ENCODE measurements around the gene HTATIP2. TPM values are rescaled to one million over a fixed set of nuclear protein-coding genes. Genes with fewer than 3 reads are reported as not detected.

HTATIP2 gene
- total RNA-seq, 1 experiment from 2014 or later = 43.4 TPM

DNA sequence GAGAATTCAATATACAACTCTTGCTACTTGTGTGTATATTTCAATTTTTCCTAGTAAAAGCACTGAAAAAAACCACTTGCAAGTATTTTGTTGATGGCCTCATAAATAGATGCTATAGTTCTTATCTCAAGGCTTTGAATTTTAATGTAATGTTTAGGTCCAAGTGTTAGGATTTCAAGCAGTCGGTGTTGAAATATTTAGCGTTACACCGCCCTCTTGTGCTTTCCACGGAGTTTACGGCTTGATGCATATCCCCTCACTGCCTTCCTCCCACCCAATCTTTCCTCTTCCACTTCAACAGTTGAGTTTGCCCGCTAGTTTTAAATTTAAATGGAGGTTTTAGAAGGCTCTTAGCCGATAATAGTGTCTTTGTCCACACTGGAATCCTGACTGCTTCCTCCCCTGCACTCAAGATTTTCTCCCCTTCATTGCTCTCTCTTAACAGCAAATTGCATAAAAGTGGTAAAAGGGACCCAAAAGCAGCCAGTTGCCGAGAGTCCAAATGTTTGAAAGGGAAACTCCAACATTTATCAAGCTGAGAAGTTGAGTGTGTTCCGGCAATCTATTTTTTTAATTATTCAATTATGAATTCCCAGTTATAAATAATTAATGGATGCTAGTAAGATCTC, 25.9 kb upstream of the HTATIP2 start (continued):
- TF ChIP-seq SRF (IDR thresholded peaks at IDR 0.05; ENCODE audit: low read depth) (no peak), CBX3 (IDR thresholded peaks at IDR 0.05; ENCODE audit: low read depth) (no peak), TCF7L2 (IDR thresholded peaks at IDR 0.05; ENCODE audit: borderline replicate concordance, extremely low read depth, insufficient read depth, insufficient read length) (no peak), RAD21 (IDR thresholded peaks at IDR 0.05; ENCODE audit: low read depth) (peak; percentile 56), SIN3A (IDR thresholded peaks at IDR 0.05; ENCODE audit: low read depth) (no peak), EZH2 (IDR thresholded peaks at IDR 0.05) (no peak)
- TF ChIP-seq, protein P1, sequence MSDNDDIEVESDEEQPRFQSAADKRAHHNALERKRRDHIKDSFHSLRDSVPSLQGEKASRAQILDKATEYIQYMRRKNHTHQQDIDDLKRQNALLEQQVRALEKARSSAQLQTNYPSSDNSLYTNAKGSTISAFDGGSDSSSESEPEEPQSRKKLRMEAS (IDR thresholded peaks at IDR 0.05) = no peak
- TF ChIP-seq, protein P2, sequence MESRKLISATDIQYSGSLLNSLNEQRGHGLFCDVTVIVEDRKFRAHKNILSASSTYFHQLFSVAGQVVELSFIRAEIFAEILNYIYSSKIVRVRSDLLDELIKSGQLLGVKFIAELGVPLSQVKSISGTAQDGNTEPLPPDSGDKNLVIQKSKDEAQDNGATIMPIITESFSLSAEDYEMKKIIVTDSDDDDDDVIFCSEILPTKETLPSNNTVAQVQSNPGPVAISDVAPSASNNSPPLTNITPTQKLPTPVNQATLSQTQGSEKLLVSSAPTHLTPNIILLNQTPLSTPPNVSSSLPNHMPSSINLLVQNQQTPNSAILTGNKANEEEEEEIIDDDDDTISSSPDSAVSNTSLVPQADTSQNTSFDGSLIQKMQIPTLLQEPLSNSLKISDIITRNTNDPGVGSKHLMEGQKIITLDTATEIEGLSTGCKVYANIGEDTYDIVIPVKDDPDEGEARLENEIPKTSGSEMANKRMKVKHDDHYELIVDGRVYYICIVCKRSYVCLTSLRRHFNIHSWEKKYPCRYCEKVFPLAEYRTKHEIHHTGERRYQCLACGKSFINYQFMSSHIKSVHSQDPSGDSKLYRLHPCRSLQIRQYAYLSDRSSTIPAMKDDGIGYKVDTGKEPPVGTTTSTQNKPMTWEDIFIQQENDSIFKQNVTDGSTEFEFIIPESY (IDR thresholded peaks at IDR 0.05; ENCODE audit: extremely low read depth, insufficient replicate concordance, low read length) = no peak

DNA sequence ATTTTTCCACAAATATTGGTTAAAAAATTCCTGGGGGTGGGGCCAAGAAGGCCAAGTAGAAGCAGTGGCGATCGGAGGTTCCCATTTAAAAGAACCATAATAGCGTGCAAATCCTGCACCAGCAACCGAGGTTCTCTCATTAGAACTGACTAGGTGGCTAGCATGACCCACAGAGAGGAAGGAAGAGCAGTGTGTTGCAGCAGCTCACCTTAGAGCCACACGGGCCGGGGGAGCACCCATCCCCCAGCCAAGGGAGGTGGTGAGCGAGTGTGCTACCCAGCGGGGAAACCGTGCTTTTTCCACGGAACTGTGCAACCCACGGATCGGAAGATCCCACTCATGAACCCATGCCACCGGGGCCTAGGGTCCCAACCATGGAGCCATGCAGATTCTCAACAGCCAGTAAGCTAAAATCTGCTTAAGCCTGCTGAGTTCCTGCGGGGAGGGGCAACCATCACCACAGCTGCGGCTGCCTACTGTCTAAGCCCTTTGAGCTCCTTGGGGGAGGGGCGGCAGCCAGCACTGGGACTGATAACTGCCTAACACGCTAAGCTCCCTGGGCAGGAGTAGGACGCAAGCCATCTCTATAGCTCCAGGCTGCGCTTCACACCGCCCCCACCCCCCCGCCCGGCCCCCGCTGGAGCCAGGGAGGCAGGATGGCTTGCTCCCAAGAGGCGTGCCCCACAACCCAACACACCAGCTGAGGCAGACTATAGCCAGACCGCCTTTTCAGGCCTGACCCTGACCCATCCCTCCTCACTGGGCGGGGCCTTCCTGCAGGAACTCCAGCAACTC, 21.0 kb upstream of the HTATIP2 start:
- Histone ChIP-seq H3K4me2 (ENCODE audit: low read length) (no peak overlapping the region), H3K36me3 (ENCODE audit: control insufficient read depth in 1 of 2, insufficient read depth in 2 of 2, low read length in 2 of 2) (no peaks in the 10 kb centered on the region), H2AFZ (ENCODE audit: low read depth, low read length, poor library complexity, severe bottlenecking) (no peak overlapping the region), H3K4me1 (ENCODE audit: control insufficient read depth in 1 of 2, insufficient read depth in 2 of 2, low read length in 2 of 2) (no peaks in the 10 kb centered on the region), H3K9me2 (ENCODE audit: insufficient read depth) (no peaks in the 10 kb centered on the region), H3K4me3 (replicated peaks in 1 of 2; ENCODE audit: low read depth in 1 of 2, low read length in 2 of 2) (no peak overlapping the region), H3K27ac (ENCODE audit: low read depth, low read length) (no peak overlapping the region), H3K9ac (ENCODE audit: low read length) (no peak overlapping the region), H4K20me1 (ENCODE audit: insufficient read depth) (no peaks in the 10 kb centered on the region), H3K9me3 (ENCODE audit: control insufficient read depth in 1 of 2, insufficient read depth in 1 of 2, low read depth in 1 of 2, low read length in 2 of 2) (no peaks in the 10 kb centered on the region), H3K79me2 (ENCODE audit: insufficient read depth, low read length) (no peaks in the 10 kb centered on the region), H3K27me3 (ENCODE audit: insufficient read depth, low read length) (peaks cover 67% of the 10 kb centered on the region)
- intact Hi-C loops (cut with micrococcal nuclease) = no loop called here
- TF ChIP-seq CEBPB (IDR thresholded peaks at IDR 0.05; ENCODE audit: low read depth) (no peak), ELF1 (IDR thresholded peaks at IDR 0.05; ENCODE audit: borderline replicate concordance, low read depth) (no peak), RAD21 (IDR thresholded peaks at IDR 0.05; ENCODE audit: low read depth) (no peak), TCF7L2 (IDR thresholded peaks at IDR 0.05; ENCODE audit: borderline replicate concordance, extremely low read depth, insufficient read depth, insufficient read length) (no peak), ZNF274 (IDR thresholded peaks at IDR 0.05; ENCODE audit: low read depth, low read length) (no peak), ZFX (IDR thresholded peaks at IDR 0.05) (no peak), POLR2AphosphoS5 (IDR thresholded peaks at IDR 0.05; ENCODE audit: low read depth, low read length) (no peak), CBX3 (IDR thresholded peaks at IDR 0.05; ENCODE audit: low read depth) (no peak), POLR2A (IDR thresholded peaks at IDR 0.05; ENCODE audit: borderline replicate concordance, extremely low read depth, insufficient read depth, insufficient read length) (no peak), YY1 (IDR thresholded peaks at IDR 0.05; ENCODE audit: extremely low read depth, insufficient replicate concordance, low read depth, low read length) (no peak)
- TF ChIP-seq, protein P2 (IDR thresholded peaks at IDR 0.05; ENCODE audit: extremely low read depth, insufficient replicate concordance, low read length) = no peak
- TF ChIP-seq, protein P1 (IDR thresholded peaks at IDR 0.05) = no peak
- TF ChIP-seq, protein P3, sequence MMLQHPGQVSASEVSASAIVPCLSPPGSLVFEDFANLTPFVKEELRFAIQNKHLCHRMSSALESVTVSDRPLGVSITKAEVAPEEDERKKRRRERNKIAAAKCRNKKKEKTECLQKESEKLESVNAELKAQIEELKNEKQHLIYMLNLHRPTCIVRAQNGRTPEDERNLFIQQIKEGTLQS (IDR thresholded peaks at IDR 0.05) = no peak
- ATAC-seq (no peak), DNase-seq (ENCODE audit: low read depth, low spot score) (no peak)
- BruUV-seq (replicated peaks) = no TSS peak
- ChIA-PET POLR2A (no interaction called here), RAD21 (ENCODE audit: low non-redundant PET in 1 of 2, low total read pairs in 2 of 2, uncharacterized antibody in 2 of 2, unreplicated experiment in 2 of 2) (no interaction called here), CTCF (interaction anchor here (1.0 kb wide), 1 partner anchor 13 kb away, joined by 3 read pairs; no protein-coding TSS in a partner anchor)
